ENCODE results near the gene ERC2.

ERC2 gene

GRCh38 chr3:55823829-55824228, 644.4 kb downstream of the ERC2 start:
- TF ChIP-seq POLR2A (IDR thresholded peaks at IDR 0.05; ENCODE audit: low read depth, low read length): no peak
- FAIRE-seq (no peak), DNase-seq (ENCODE audit: insufficient read length, low spot score) (no peak)

- TF ChIP-seq POU2F2 (IDR thresholded peaks at IDR 0.05; ENCODE audit: low read depth, low read length) (no peak), PAX5 (IDR thresholded peaks at IDR 0.05; ENCODE audit: insufficient read depth, low read length, severe bottlenecking) (no peak), POLR2A (IDR thresholded peaks at IDR 0.05; ENCODE audit: low read depth, low read length) (no peak), SPI1 (IDR thresholded peaks at IDR 0.05; ENCODE audit: low read depth, low read length) (no peak), POLR2AphosphoS5 (IDR thresholded peaks at IDR 0.05; ENCODE audit: low read depth, low read length) (no peak), TAF1 (IDR thresholded peaks at IDR 0.05; ENCODE audit: low read depth, low read length) (no peak)
- no peak for FAIRE-seq
- no peak for DNase-seq (ENCODE audit: insufficient read length, low spot score)
These were observed 645.3 kb downstream of the ERC2 start for GRCh38 chr3:55823001-55823400.

- FAIRE-seq (no peak), DNase-seq (ENCODE audit: insufficient read length, low spot score) (no peak)
- TF ChIP-seq POLR2AphosphoS5 (IDR thresholded peaks at IDR 0.05; ENCODE audit: low read depth, low read length): no peak
- no peak for TF ChIP-seq POU2F2 (IDR thresholded peaks at IDR 0.05; ENCODE audit: low read depth, low read length)
- no peak for TF ChIP-seq POLR2A (IDR thresholded peaks at IDR 0.05; ENCODE audit: low read depth, low read length)
- no peak for TF ChIP-seq PAX5 (IDR thresholded peaks at IDR 0.05; ENCODE audit: insufficient read depth, low read length, severe bottlenecking)
These were observed 649.3 kb downstream of the ERC2 start for GRCh38 chr3:55819005-55819404.

- no peak for TF ChIP-seq POU2F2 (IDR thresholded peaks at IDR 0.05; ENCODE audit: low read depth, low read length)
- no peak for DNase-seq (ENCODE audit: insufficient read length, low spot score)
- FAIRE-seq: no peak
These were observed 649.8 kb downstream of the ERC2 start for GRCh38 chr3:55818485-55818884.

GRCh38 chr3:55816794-55817576, 651.3 kb downstream of the ERC2 start:
- DNase-seq (ENCODE audit: insufficient read length, low spot score) (no peak), FAIRE-seq (no peak)
- TF ChIP-seq SPI1 (IDR thresholded peaks at IDR 0.05; ENCODE audit: low read depth, low read length): no peak
- no peak for TF ChIP-seq TAF1 (IDR thresholded peaks at IDR 0.05; ENCODE audit: low read depth, low read length)
- TF ChIP-seq POLR2A (IDR thresholded peaks at IDR 0.05; ENCODE audit: low read depth, low read length): no peak
- no peak for TF ChIP-seq POU2F2 (IDR thresholded peaks at IDR 0.05; ENCODE audit: low read depth, low read length)
- no peak for TF ChIP-seq PAX5 (IDR thresholded peaks at IDR 0.05; ENCODE audit: insufficient read depth, low read length, severe bottlenecking)

- TF ChIP-seq POLR2A (IDR thresholded peaks at IDR 0.05; ENCODE audit: low read depth, low read length) (no peak), PAX5 (IDR thresholded peaks at IDR 0.05; ENCODE audit: insufficient read depth, low read length, severe bottlenecking) (no peak), SPI1 (IDR thresholded peaks at IDR 0.05; ENCODE audit: low read depth, low read length) (no peak)
- FAIRE-seq: no peak
- no peak for DNase-seq (ENCODE audit: insufficient read length, low spot score)
These were observed 653.0 kb downstream of the ERC2 start for GRCh38 chr3:55815262-55815661.

GRCh38 chr3:55813268-55814097, 654.8 kb downstream of the ERC2 start:
- no peak for FAIRE-seq
- no peak for DNase-seq (ENCODE audit: insufficient read length, low spot score)
- TF ChIP-seq POLR2AphosphoS5 (IDR thresholded peaks at IDR 0.05; ENCODE audit: low read depth, low read length) (no peak), POLR2A (IDR thresholded peaks at IDR 0.05; ENCODE audit: low read depth, low read length) (no peak)

- no peak for DNase-seq (ENCODE audit: insufficient read length, low spot score)
- FAIRE-seq: no peak
- TF ChIP-seq SPI1 (IDR thresholded peaks at IDR 0.05; ENCODE audit: low read depth, low read length) (no peak), PAX5 (IDR thresholded peaks at IDR 0.05; ENCODE audit: insufficient read depth, low read length, severe bottlenecking) (no peak), TAF1 (IDR thresholded peaks at IDR 0.05; ENCODE audit: low read depth, low read length) (no peak), POLR2AphosphoS5 (IDR thresholded peaks at IDR 0.05; ENCODE audit: low read depth, low read length) (no peak), POLR2A (IDR thresholded peaks at IDR 0.05; ENCODE audit: low read depth, low read length) (no peak), POU2F2 (IDR thresholded peaks at IDR 0.05; ENCODE audit: low read depth, low read length) (no peak)
These were observed 655.8 kb downstream of the ERC2 start for GRCh38 chr3:55812394-55813013.

- DNase-seq (ENCODE audit: insufficient read length, low spot score) (no peak), FAIRE-seq (no peak)
- no peak for TF ChIP-seq PAX5 (IDR thresholded peaks at IDR 0.05; ENCODE audit: insufficient read depth, low read length, severe bottlenecking)
- no peak for TF ChIP-seq TAF1 (IDR thresholded peaks at IDR 0.05; ENCODE audit: low read depth, low read length)
- no peak for TF ChIP-seq SPI1 (IDR thresholded peaks at IDR 0.05; ENCODE audit: low read depth, low read length)
- TF ChIP-seq POLR2AphosphoS5 (IDR thresholded peaks at IDR 0.05; ENCODE audit: low read depth, low read length): no peak
- no peak for TF ChIP-seq POU2F2 (IDR thresholded peaks at IDR 0.05; ENCODE audit: low read depth, low read length)
- TF ChIP-seq POLR2A (IDR thresholded peaks at IDR 0.05; ENCODE audit: low read depth, low read length): no peak
These were observed 661.1 kb downstream of the ERC2 start for GRCh38 chr3:55807210-55807609.

GRCh38 chr3:55805169-55805568, 663.1 kb downstream of the ERC2 start:
- no peak for TF ChIP-seq TAF1 (IDR thresholded peaks at IDR 0.05; ENCODE audit: low read depth, low read length)
- TF ChIP-seq POLR2AphosphoS5 (IDR thresholded peaks at IDR 0.05; ENCODE audit: low read depth, low read length): no peak
- no peak for TF ChIP-seq POLR2A (IDR thresholded peaks at IDR 0.05; ENCODE audit: low read depth, low read length)
- TF ChIP-seq SPI1 (IDR thresholded peaks at IDR 0.05; ENCODE audit: low read depth, low read length): no peak
- TF ChIP-seq POU2F2 (IDR thresholded peaks at IDR 0.05; ENCODE audit: low read depth, low read length): no peak
- TF ChIP-seq PAX5 (IDR thresholded peaks at IDR 0.05; ENCODE audit: insufficient read depth, low read length, severe bottlenecking): no peak
- FAIRE-seq: no peak
- no peak for DNase-seq (ENCODE audit: insufficient read length, low spot score)
